Dedifferentiated amniotic fluid mesenchymal stem cell (primary cell): ENCODE results near the gene SLC16A12.
"Not testable (repeated sequence)": the region's sequence is repeated elsewhere in the genome, so short reads cannot be mapped to it uniquely, and the experiment has no call there.

ENCODE experiments used
- DNase-seq: peaks from one replicate; pipeline ENCODE4 v3.0.0-alpha.2; 2016; ENCODE audit errors: extremely low spot score

Gene SLC16A12

GRCh38 chr10:89548673-89549072 is 13.3 kb upstream of the SLC16A12 start:
- no peak for DNase-seq

GRCh38 chr10:89547853-89548513 is 12.6 kb upstream of the SLC16A12 start:
- DNase-seq = no peak

- not testable (repeated sequence) for DNase-seq
These were observed 11.3 kb upstream of the SLC16A12 start for GRCh38 chr10:89546651-89547050.

- DNase-seq = no peak
These were observed 8.4 kb upstream of the SLC16A12 start for GRCh38 chr10:89543841-89544240.

- DNase-seq = no peak
These were observed 5.1 kb upstream of the SLC16A12 start for GRCh38 chr10:89540420-89540949.

DNA sequence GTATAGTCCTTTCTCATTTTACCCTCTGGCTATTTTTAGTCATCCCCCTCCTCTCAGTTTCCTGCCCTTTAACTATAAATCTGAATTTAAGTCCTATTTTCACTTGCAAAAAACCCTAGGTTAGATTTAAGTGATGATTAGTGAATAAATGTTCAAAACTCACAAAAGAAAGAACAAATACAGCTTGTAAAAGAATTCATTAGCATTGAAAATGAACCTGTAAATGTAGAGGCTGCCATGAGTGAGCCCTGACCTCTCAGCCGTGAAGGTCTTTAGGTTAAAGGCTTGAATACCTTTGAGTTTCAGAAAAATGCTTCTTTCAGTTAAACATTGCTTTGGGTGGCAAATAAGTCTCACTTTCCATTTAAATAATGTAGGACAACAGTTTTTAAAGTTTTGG is 2.0 kb upstream of the SLC16A12 start:
- DNase-seq = no peak

- DNase-seq = no peak
These were observed 590 bp upstream of the SLC16A12 start for GRCh38 chr10:89536013-89536354.

GRCh38 chr10:89534826-89535166 is 598 bp downstream of the SLC16A12 start:
- no peak for DNase-seq

DNA sequence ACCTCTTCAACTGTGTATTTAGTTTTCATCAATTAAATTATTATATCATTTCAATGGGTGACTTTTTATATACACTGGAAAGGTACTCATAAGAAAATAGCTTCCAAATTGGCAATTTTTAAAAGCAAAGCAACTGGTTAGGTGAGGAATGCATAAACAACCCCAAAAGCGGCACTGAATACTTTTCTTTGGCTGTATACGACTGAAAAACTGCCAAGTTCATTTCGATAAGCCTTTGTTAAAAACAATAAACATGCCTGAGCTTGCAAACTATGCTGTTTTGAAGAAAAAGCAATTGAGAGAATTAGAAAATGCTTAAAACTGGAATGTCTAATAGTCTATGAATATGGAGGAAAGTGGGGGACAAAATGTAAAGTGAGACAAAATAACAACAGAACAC is 2.9 kb downstream of the SLC16A12 start:
- no peak for DNase-seq

DNA sequence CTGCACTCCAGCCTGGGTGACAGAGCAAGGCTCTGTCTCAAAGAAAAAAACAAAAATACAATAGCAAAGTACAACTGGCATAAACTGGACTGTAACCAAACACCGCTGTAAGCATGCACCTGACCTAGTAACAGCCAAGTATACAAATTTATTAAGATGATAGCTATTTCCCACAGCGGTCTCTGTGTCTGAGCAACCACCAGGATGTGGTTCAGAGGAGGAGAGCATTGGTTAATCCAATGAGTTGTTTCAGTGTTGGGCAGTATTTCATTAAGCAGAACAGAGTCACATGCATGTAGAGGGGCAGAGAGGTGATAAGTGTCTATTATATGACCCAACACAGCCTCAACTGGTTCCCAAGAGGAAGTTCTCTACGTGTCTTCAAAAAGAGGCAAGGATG is 4.0 kb downstream of the SLC16A12 start:
- no peak for DNase-seq

GRCh38 chr10:89529711-89530110 is 5.7 kb downstream of the SLC16A12 start:
- DNase-seq = not testable (repeated sequence)

DNA sequence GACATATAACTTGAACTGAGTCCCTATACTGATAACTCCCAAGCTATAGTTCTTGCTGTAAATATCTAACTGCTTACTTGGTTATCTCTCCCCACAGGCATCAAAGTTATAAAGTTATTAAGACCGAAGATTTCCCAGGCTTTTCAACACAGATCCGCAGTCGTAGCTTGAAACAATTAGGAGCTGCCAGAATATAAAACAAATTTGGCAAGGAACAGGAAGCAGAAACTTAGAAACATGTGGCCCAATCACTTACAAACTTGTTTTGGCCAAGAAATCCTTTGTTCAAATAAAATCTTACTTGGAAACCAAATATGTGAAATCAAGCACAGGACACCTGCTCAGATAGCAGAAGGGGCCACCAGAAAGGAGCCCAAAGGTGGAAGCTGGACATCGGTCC is 9.0 kb downstream of the SLC16A12 start:
- no peak for DNase-seq

- DNase-seq = no peak
These were observed 9.8 kb downstream of the SLC16A12 start for GRCh38 chr10:89525556-89525955.

DNA sequence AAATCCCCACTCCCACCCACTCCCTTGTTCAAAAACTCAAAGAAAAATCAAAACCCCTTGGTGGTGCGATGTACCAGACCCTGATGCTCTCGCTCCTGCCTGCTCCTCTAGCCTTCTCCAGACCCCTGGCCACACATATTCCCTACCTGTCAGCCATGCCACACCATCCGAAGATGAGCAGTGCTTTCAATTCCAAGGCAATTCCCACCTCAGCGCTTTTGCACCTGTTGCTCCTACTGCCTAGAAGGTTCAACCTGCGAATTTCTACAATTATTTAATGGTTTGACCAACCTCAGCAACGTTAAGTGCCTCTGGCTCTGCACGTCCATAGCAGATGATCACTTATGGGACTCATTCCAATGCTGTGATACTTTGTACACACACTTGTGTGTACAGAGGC is 11.1 kb downstream of the SLC16A12 start:
- no peak for DNase-seq

DNA sequence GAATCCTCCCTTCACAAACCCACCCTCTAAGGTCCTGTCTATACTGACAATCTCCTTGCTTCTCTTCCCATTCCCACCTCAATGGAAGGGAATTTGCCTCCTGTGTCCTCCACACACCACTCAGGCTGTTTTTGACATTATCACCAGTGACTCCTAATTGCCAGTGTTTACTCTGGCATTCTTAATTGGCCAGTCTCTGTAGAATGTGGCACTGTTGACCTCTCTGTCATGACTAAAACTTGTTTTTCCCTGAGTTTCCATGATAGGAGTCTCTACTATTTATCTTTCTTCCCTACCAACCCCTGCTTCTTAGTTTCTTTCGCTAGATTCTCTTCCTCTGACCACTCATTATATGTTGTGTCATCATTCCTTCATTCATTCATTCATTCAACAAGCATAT is 12.1 kb downstream of the SLC16A12 start:
- no peak for DNase-seq

GRCh38 chr10:89522463-89522862 is 12.9 kb downstream of the SLC16A12 start:
- no peak for DNase-seq

- no peak for DNase-seq
These were observed 14.0 kb downstream of the SLC16A12 start for GRCh38 chr10:89521368-89521767.

- DNase-seq = no peak
These were observed 14.7 kb downstream of the SLC16A12 start for GRCh38 chr10:89520706-89521105.

- DNase-seq = peak; percentile 89
These were observed 16.2 kb downstream of the SLC16A12 start for GRCh38 chr10:89518876-89519842.

- DNase-seq = no peak
These were observed 17.3 kb downstream of the SLC16A12 start for GRCh38 chr10:89518108-89518507.

DNA sequence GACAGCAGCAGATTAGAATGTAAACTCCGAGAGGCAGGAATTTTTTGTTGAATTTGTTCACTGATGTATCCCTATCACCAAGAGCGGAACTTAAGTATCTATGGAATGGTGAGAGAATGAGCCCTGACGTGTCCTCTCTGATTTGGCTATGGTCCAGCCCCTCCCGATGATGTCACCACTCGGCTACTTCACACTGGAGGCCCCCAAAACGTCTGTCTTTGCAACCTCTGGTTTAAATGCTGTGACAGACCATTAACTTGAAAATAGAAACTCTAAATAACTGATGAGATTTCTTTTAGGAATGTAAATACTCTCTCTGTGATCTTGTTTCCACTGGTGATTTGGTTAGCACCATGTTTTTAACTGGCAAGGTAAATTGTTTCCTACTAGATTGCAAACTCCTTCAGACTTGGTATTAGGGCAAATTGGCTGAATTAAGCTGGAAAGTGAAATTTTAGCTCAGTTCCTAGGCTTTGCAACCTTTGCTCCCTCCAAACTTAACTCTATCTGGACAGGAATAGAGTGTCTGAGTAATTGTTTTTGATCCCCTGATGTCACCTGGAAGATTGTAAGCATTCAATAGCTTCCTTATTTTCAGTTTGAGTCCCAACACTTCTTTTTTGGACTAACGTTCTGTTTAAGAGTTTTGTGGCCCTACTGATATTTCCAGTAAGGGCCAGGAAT is 19.1 kb downstream of the SLC16A12 start:
- DNase-seq = peak; percentile 85

- peak; percentile 92 for DNase-seq
These were observed 20.2 kb downstream of the SLC16A12 start for GRCh38 chr10:89515031-89515841.
